ENCODE results near the gene PRR36. TPM values are rescaled to one million over a fixed set of nuclear protein-coding genes. Genes with fewer than 3 reads are reported as not detected.

The PRR36 gene
- total RNA-seq, 1 experiment from 2014 or later, result not detected

DNA sequence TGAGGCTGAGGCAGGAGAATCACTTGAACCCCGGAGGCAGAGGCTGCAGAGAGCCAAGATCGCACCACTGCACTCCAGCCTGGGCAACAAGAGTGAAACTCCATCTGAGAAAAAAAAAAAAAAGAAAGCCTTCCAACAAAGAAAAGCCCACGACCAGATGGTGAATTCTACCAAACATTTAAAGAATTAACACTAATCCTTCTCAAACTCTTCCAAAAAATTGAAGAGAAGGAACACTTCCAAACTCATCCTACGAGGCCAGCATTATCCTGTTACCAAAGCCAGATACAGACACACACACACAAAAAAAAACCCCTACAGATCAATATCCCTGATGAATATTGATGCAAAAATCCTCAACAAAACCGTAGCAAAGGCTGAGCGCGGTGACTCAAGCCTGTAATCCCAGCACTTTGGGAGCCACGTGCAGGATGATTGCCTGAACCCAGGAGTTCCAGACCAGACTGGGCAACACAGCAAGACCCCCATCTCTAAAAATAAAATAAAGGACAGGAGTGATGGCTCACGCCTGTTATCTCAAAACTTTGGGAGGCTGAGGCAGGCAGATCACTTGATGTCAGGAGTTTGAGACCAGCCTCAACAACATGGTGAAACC, 50.4 kb downstream of the PRR36 start:
- Histone ChIP-seq H3K4me2 (ENCODE audit: low read depth, low read length, poor library complexity, severe bottlenecking) (no peak overlapping the region), H3K4me3 (ENCODE audit: low read length) (no peak overlapping the region)

GRCh38 chr19:7822910-7823515, 51.2 kb downstream of the PRR36 start:
- Histone ChIP-seq H2AFZ (ENCODE audit: low read length) (no peak overlapping the region), H3K27me3 (ENCODE audit: low read length) (no peaks in the 10 kb centered on the region; the same call in 1 of the 2 replicates), H3K9ac (ENCODE audit: low read length) (no peak overlapping the region), H3K4me2 (ENCODE audit: low read depth, low read length, poor library complexity, severe bottlenecking) (no peak overlapping the region), H3K27ac (ENCODE audit: low read length) (no peak overlapping the region), H4K20me1 (ENCODE audit: insufficient read depth, low read depth, low read length) (no peaks in the 10 kb centered on the region), H3K9me3 (ENCODE audit: low read length) (no peaks in the 10 kb centered on the region), H3K9me2 (replicated peaks; ENCODE audit: insufficient read depth, low read length) (no peaks in the 10 kb centered on the region), H3K36me3 (ENCODE audit: insufficient read depth, low read length) (no peaks in the 10 kb centered on the region), H3K4me1 (ENCODE audit: low read length) (no peaks in the 10 kb centered on the region), H3K79me2 (ENCODE audit: low read length) (no peaks in the 10 kb centered on the region), H3K4me3 (ENCODE audit: low read length) (no peak overlapping the region)
- DNase-seq, result no peak

More for the DNA sequence above, 50.4 kb downstream of the PRR36 start:
- H3K27me3 ChIP-seq (ENCODE audit: low read length), result no peaks in the 10 kb centered on the region; the same call in 1 of the 2 replicates
- no peak overlapping the region for H3K27ac ChIP-seq (ENCODE audit: low read length)
- H3K9ac ChIP-seq (ENCODE audit: low read length), result no peak overlapping the region
- H3K36me3 ChIP-seq (ENCODE audit: insufficient read depth, low read length), result no peaks in the 10 kb centered on the region
- DNase-seq, result no peak
- H3K79me2 ChIP-seq (ENCODE audit: low read length), result no peaks in the 10 kb centered on the region
- H3K9me3 ChIP-seq (ENCODE audit: low read length), result no peaks in the 10 kb centered on the region
- H3K9me2 ChIP-seq (replicated peaks; ENCODE audit: insufficient read depth, low read length), result no peaks in the 10 kb centered on the region
- no peaks in the 10 kb centered on the region for H3K4me1 ChIP-seq (ENCODE audit: low read length)
- H4K20me1 ChIP-seq (ENCODE audit: insufficient read depth, low read depth, low read length), result no peaks in the 10 kb centered on the region
- H2AFZ ChIP-seq (ENCODE audit: low read length), result no peak overlapping the region

- no peaks in the 10 kb centered on the region for H3K79me2 ChIP-seq (ENCODE audit: low read length)
- H2AFZ ChIP-seq (ENCODE audit: low read length), result no peak overlapping the region
- no peaks in the 10 kb centered on the region; the same call in 1 of the 2 replicates for H3K27me3 ChIP-seq (ENCODE audit: low read length)
- no peak overlapping the region for H3K4me2 ChIP-seq (ENCODE audit: low read depth, low read length, poor library complexity, severe bottlenecking)
- H3K9me2 ChIP-seq (replicated peaks; ENCODE audit: insufficient read depth, low read length), result no peaks in the 10 kb centered on the region
- H3K9ac ChIP-seq (ENCODE audit: low read length), result no peak overlapping the region
- no peak overlapping the region for H3K4me3 ChIP-seq (ENCODE audit: low read length)
- no peaks in the 10 kb centered on the region; the same call in 1 of the 2 replicates for H3K36me3 ChIP-seq (ENCODE audit: insufficient read depth, low read length)
- no peaks in the 10 kb centered on the region for H4K20me1 ChIP-seq (ENCODE audit: insufficient read depth, low read depth, low read length)
- no peaks in the 10 kb centered on the region for H3K9me3 ChIP-seq (ENCODE audit: low read length)
- no peaks in the 10 kb centered on the region for H3K4me1 ChIP-seq (ENCODE audit: low read length)
- H3K27ac ChIP-seq (ENCODE audit: low read length), result no peak overlapping the region
- no peak for DNase-seq
Measured at GRCh38 chr19:7820588-7820987, 53.6 kb downstream of the PRR36 start.

- H2AFZ ChIP-seq (ENCODE audit: low read length), result no peak overlapping the region
- H3K79me2 ChIP-seq (ENCODE audit: low read length), result no peaks in the 10 kb centered on the region
- no peak overlapping the region for H3K9ac ChIP-seq (ENCODE audit: low read length)
- H3K4me2 ChIP-seq (ENCODE audit: low read depth, low read length, poor library complexity, severe bottlenecking), result no peak overlapping the region
- no peaks in the 10 kb centered on the region; the same call in 1 of the 2 replicates for H3K36me3 ChIP-seq (ENCODE audit: insufficient read depth, low read length)
- no peaks in the 10 kb centered on the region for H4K20me1 ChIP-seq (ENCODE audit: insufficient read depth, low read depth, low read length)
- no peaks in the 10 kb centered on the region for H3K9me2 ChIP-seq (replicated peaks; ENCODE audit: insufficient read depth, low read length)
- no peaks in the 10 kb centered on the region for H3K4me1 ChIP-seq (ENCODE audit: low read length)
- H3K27ac ChIP-seq (ENCODE audit: low read length), result no peak overlapping the region
- DNase-seq, result no peak
- H3K27me3 ChIP-seq (ENCODE audit: low read length), result no peaks in the 10 kb centered on the region; the same call in 1 of the 2 replicates
- no peaks in the 10 kb centered on the region for H3K9me3 ChIP-seq (ENCODE audit: low read length)
- no peak overlapping the region for H3K4me3 ChIP-seq (ENCODE audit: low read length)
Measured at GRCh38 chr19:7819337-7819736, 54.9 kb downstream of the PRR36 start.

- Histone ChIP-seq H3K27me3 (ENCODE audit: low read length) (no peaks in the 10 kb centered on the region; the same call in 1 of the 2 replicates), H3K36me3 (ENCODE audit: insufficient read depth, low read length) (no peaks in the 10 kb centered on the region; the same call in 1 of the 2 replicates), H3K9me2 (replicated peaks; ENCODE audit: insufficient read depth, low read length) (no peaks in the 10 kb centered on the region), H3K4me3 (ENCODE audit: low read length) (no peak overlapping the region), H4K20me1 (ENCODE audit: insufficient read depth, low read depth, low read length) (no peaks in the 10 kb centered on the region), H3K79me2 (ENCODE audit: low read length) (no peaks in the 10 kb centered on the region), H3K27ac (ENCODE audit: low read length) (no peak overlapping the region), H3K9ac (ENCODE audit: low read length) (no peak overlapping the region), H2AFZ (ENCODE audit: low read length) (no peak overlapping the region), H3K4me2 (ENCODE audit: low read depth, low read length, poor library complexity, severe bottlenecking) (no peak overlapping the region), H3K9me3 (ENCODE audit: low read length) (no peaks in the 10 kb centered on the region), H3K4me1 (ENCODE audit: low read length) (no peaks in the 10 kb centered on the region)
- DNase-seq, result no peak
Measured at GRCh38 chr19:7818806-7819205, 55.4 kb downstream of the PRR36 start.

Other genes with a start within 250 kb of the PRR36 start
- gene XAB2, start 244.8 kb downstream of the PRR36 start, total RNA-seq (2014; rRNA removed; shearing (Covaris generic); ENCODE audit: low replicate concordance), result 20.2 and 36.2 TPM in 2 replicates
- 15.5 and 51.5 TPM in 2 replicates for gene PET100, start 244.6 kb downstream of the PRR36 start, total RNA-seq (2014; rRNA removed; shearing (Covaris generic); ENCODE audit: low replicate concordance)
- 0.65 TPM in 1 of 2 replicates, not detected in the other for gene PCP2, start 240.7 kb downstream of the PRR36 start, total RNA-seq (2014; rRNA removed; shearing (Covaris generic); ENCODE audit: low replicate concordance)
- gene STXBP2, start 237.3 kb downstream of the PRR36 start, total RNA-seq (2014; rRNA removed; shearing (Covaris generic); ENCODE audit: low replicate concordance), result 36.5 and 61.3 TPM in 2 replicates
- gene RETN, start 205.3 kb downstream of the PRR36 start, total RNA-seq (2014; rRNA removed; shearing (Covaris generic); ENCODE audit: low replicate concordance), result not detected in 2 replicates
- not detected in 2 replicates for gene MCEMP1, start 197.3 kb downstream of the PRR36 start, total RNA-seq (2014; rRNA removed; shearing (Covaris generic); ENCODE audit: low replicate concordance)
- gene TRAPPC5, start 193.6 kb downstream of the PRR36 start, total RNA-seq (2014; rRNA removed; shearing (Covaris generic); ENCODE audit: low replicate concordance), result 52.1 and 116 TPM in 2 replicates
- gene FCER2, start 172.3 kb downstream of the PRR36 start, total RNA-seq (2014; rRNA removed; shearing (Covaris generic); ENCODE audit: low replicate concordance), result 0.14 TPM in 1 of 2 replicates, not detected in the other
- not detected in 2 replicates for gene CLEC4G, start 142.3 kb downstream of the PRR36 start, total RNA-seq (2014; rRNA removed; shearing (Covaris generic); ENCODE audit: low replicate concordance)
- not detected in 2 replicates for gene CD209, start 126.9 kb downstream of the PRR36 start, total RNA-seq (2014; rRNA removed; shearing (Covaris generic); ENCODE audit: low replicate concordance)
- gene CLEC4M, start 111.1 kb downstream of the PRR36 start, total RNA-seq (2014; rRNA removed; shearing (Covaris generic); ENCODE audit: low replicate concordance), result not detected in 2 replicates
- gene EVI5L, start 44.2 kb downstream of the PRR36 start, total RNA-seq (2014; rRNA removed; shearing (Covaris generic); ENCODE audit: low replicate concordance), result 6.0 and 8.9 TPM in 2 replicates
- not detected in 2 replicates for gene LRRC8E, start 14.1 kb upstream of the PRR36 start, total RNA-seq (2014; rRNA removed; shearing (Covaris generic); ENCODE audit: low replicate concordance)
- gene MAP2K7, start 29.5 kb upstream of the PRR36 start, total RNA-seq (2014; rRNA removed; shearing (Covaris generic); ENCODE audit: low replicate concordance), result 10.4 and 14.4 TPM in 2 replicates
- not detected in 2 replicates for gene TGFBR3L, start 40.4 kb upstream of the PRR36 start, total RNA-seq (2014; rRNA removed; shearing (Covaris generic); ENCODE audit: low replicate concordance)
- 9.8 and 22.0 TPM in 2 replicates for gene SNAPC2, start 45.9 kb upstream of the PRR36 start, total RNA-seq (2014; rRNA removed; shearing (Covaris generic); ENCODE audit: low replicate concordance)
- 0.18 TPM in 1 of 2 replicates, not detected in the other for gene CTXN1, start 51.7 kb upstream of the PRR36 start, total RNA-seq (2014; rRNA removed; shearing (Covaris generic); ENCODE audit: low replicate concordance)
- gene TIMM44, start 69.3 kb upstream of the PRR36 start, total RNA-seq (2014; rRNA removed; shearing (Covaris generic); ENCODE audit: low replicate concordance), result 43.7 and 53.1 TPM in 2 replicates
- gene ELAVL1, start 131.3 kb upstream of the PRR36 start, total RNA-seq (2014; rRNA removed; shearing (Covaris generic); ENCODE audit: low replicate concordance), result 48.7 and 50.0 TPM in 2 replicates
- gene CCL25, start 178.4 kb upstream of the PRR36 start, total RNA-seq (2014; rRNA removed; shearing (Covaris generic); ENCODE audit: low replicate concordance), result not detected in 2 replicates